Mesothelial cell of epicardium (in vitro differentiated cells): Measurements from ENCODE around the gene TBPL2. TPM values are rescaled to one million over a fixed set of nuclear protein-coding genes. Genes with fewer than 3 reads are reported as not detected.

Source experiments
- DNase-seq, 2 experiments: peaks; one replicate each; pipeline ENCODE4 v3.0.0; 2021; ENCODE audit warnings: low spot score in 2 of 2; ENCODE audit not compliant: unreplicated experiment in 2 of 2
- H3K27ac Mint-ChIP-seq: 2 replicates; pipeline ENCODE4 v1.8.0; 2021; ENCODE audit warnings: mixed read lengths
- H3K27me3 Mint-ChIP-seq: 2 replicates; pipeline ENCODE4 v1.8.0; 2021; ENCODE audit warnings: low read depth, mixed read lengths
- H3K36me3 Mint-ChIP-seq: 2 replicates; pipeline ENCODE4 v1.8.0; 2021; ENCODE audit warnings: mixed read lengths
- H3K4me1 Mint-ChIP-seq: 2 replicates; pipeline ENCODE4 v1.8.0; 2021; ENCODE audit warnings: mixed read lengths
- H3K4me3 Mint-ChIP-seq: 2 replicates; pipeline ENCODE4 v1.8.0; 2021; ENCODE audit warnings: mild to moderate bottlenecking, moderate library complexity, mixed read lengths
- H3K9me3 Mint-ChIP-seq: 2 replicates; pipeline ENCODE4 v1.8.0; 2021; ENCODE audit warnings: mixed read lengths
- total RNA-seq: library from RNA; stranded (reverse); gene quantifications from 3 replicates; pipeline ENCODE4 v1.2.1, GENCODE V29; 2021
- TF ChIP-seq, protein P1 (sequence below): fragments of 200-600 bp; sonication (generic); IDR thresholded peaks from one replicate; pipeline ENCODE4 v1.5.0; 2021; ENCODE audit warnings: antibody characterized with exemption; ENCODE audit not compliant: unreplicated experiment

Gene TBPL2
- total RNA-seq, 1 donor from 2014 or later = not detected

- no peaks in the 10 kb centered on the region for H3K9me3 Mint-ChIP-seq
- H3K27me3 Mint-ChIP-seq = peaks cover 41% of the 10 kb centered on the region
- no peaks in the 10 kb centered on the region for H3K36me3 Mint-ChIP-seq
- no peak overlapping the region for H3K4me3 Mint-ChIP-seq
- TF ChIP-seq, protein P1, sequence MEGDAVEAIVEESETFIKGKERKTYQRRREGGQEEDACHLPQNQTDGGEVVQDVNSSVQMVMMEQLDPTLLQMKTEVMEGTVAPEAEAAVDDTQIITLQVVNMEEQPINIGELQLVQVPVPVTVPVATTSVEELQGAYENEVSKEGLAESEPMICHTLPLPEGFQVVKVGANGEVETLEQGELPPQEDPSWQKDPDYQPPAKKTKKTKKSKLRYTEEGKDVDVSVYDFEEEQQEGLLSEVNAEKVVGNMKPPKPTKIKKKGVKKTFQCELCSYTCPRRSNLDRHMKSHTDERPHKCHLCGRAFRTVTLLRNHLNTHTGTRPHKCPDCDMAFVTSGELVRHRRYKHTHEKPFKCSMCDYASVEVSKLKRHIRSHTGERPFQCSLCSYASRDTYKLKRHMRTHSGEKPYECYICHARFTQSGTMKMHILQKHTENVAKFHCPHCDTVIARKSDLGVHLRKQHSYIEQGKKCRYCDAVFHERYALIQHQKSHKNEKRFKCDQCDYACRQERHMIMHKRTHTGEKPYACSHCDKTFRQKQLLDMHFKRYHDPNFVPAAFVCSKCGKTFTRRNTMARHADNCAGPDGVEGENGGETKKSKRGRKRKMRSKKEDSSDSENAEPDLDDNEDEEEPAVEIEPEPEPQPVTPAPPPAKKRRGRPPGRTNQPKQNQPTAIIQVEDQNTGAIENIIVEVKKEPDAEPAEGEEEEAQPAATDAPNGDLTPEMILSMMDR = no peak
- H3K27ac Mint-ChIP-seq = no peak overlapping the region
- DNase-seq = no peak
- no peaks in the 10 kb centered on the region for H3K4me1 Mint-ChIP-seq
Measured at GRCh38 chr14:55433880-55434804, 6.3 kb downstream of the TBPL2 start.

GRCh38 chr14:55432628-55433027, 7.8 kb downstream of the TBPL2 start:
- Mint-ChIP-seq H3K27ac (no peak overlapping the region), H3K27me3 (peaks cover 31% of the 10 kb centered on the region), H3K4me1 (no peaks in the 10 kb centered on the region), H3K4me3 (no peak overlapping the region), H3K9me3 (no peaks in the 10 kb centered on the region), H3K36me3 (no peaks in the 10 kb centered on the region)
- no peak for DNase-seq
- TF ChIP-seq, protein P1 = no peak

DNA sequence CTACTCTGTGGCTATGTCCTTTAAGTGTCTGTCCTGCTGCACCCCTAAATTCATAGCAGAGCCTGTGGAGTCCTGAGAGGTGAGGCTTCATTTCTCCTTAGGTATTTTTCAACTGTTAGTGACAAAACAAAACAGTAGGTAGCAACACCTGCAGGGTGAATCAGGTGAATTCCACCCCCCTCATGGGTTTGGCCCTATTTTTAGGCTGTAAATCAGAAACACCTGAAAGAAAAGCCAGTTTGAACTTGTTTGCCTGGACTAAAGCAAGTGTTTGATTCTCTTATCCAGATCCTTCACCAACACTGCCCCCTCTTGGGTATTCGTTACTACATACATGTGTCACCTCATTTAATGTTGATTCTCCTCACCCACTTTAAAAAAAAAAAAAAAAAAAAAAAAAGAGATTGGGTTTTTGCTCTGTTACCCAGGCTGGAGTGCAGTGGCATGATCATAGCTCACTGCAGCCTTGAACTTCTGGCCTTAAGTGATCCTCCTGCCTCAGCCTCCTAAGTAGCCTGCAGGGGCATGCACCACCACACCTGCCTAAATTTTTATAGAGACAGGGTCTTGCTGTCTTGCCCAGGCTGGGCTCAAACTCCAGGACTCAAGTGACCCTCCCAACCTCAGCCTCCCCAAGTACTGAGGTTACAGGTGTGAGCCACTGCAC, 10.3 kb downstream of the TBPL2 start:
- no peaks in the 10 kb centered on the region for H3K9me3 Mint-ChIP-seq
- no peak overlapping the region for H3K4me3 Mint-ChIP-seq
- H3K27me3 Mint-ChIP-seq = peaks cover 23% of the 10 kb centered on the region
- no peak for DNase-seq
- H3K36me3 Mint-ChIP-seq = no peaks in the 10 kb centered on the region
- TF ChIP-seq, protein P1 = peak; percentile 32
- H3K27ac Mint-ChIP-seq = no peak overlapping the region
- H3K4me1 Mint-ChIP-seq = no peaks in the 10 kb centered on the region

DNA sequence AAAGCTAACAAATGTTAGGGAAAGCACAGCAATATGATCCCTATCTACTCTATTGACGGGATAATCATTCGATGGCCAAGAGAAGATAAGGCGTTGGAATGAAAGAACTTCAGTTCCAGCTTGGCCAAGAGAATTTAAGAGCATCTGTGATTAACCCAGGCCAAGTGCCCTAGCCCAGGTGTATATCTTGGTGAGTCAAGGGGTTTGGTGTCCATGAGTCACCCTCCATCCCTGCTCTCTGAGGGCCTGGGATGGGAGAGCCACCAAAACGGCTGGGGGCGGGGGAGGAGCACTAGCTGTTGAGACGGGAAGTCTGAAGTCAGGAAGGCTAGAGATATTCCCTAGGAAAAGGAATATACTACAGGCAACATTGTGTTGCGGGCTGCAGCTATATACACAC, 13.0 kb downstream of the TBPL2 start:
- Mint-ChIP-seq H3K4me3 (no peak overlapping the region), H3K27me3 (peaks cover 22% of the 10 kb centered on the region), H3K9me3 (no peaks in the 10 kb centered on the region), H3K36me3 (no peaks in the 10 kb centered on the region), H3K27ac (no peak overlapping the region), H3K4me1 (no peaks in the 10 kb centered on the region)
- DNase-seq = no peak
- TF ChIP-seq, protein P1 = no peak

DNA sequence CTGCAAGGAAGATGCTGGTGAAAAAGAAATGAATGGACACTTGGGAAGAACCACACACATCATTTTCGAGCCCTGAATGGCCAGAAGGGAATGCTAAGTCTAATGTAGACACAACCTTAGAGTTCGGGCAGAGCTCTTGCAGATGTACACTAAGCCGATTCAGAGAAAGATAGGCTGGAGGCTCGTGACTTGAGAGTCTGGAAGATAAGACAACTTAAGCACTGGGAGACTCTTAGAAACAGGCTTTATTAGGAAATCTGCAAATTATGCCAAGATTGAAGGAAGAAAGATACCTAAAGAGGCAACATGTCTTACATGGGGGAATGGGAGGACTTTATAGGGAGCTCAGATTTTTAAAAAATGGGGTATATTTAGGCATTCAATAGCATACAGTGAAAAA, 13.5 kb downstream of the TBPL2 start:
- Mint-ChIP-seq H3K27ac (no peak overlapping the region), H3K4me1 (no peaks in the 10 kb centered on the region), H3K9me3 (no peaks in the 10 kb centered on the region), H3K36me3 (no peaks in the 10 kb centered on the region), H3K27me3 (peaks cover 24% of the 10 kb centered on the region), H3K4me3 (no peak overlapping the region)
- TF ChIP-seq, protein P1 = no peak
- no peak for DNase-seq
